Stimulated activated CD4-positive, alpha-beta T cell treated with anti-CD3 and anti-CD28 coated beads, Interleukin-1b, Interleukin-23, amount 100 ng/mL, for 48 hours (primary cell): ENCODE data around the gene TYW1.
"Not testable (repeated sequence)": the region's sequence is repeated elsewhere in the genome, so short reads cannot be mapped to it uniquely, and the experiment has no call there.

Experiments
- DNase-seq: peaks from one replicate; pipeline ENCODE4 v3.0.0-alpha.2; 2020

Gene TYW1

GRCh38 chr7:66996444-66997191 lies at the start of gene TYW1:
TYW1 (plus strand) TSS chr7:66996833; CDS start chr7:66996979, 146 bp downstream.
- DNase-seq = peak; percentile 99

GRCh38 chr7:66948480-66949109 lies 48.0 kb upstream of the TYW1 start:
- DNase-seq = no peak

GRCh38 chr7:66950311-66950710 lies 46.3 kb upstream of the TYW1 start:
- no peak for DNase-seq

- no peak for DNase-seq
These were observed 45.9 kb upstream of the TYW1 start for GRCh38 chr7:66950763-66951162.

GRCh38 chr7:66952343-66953043 lies 44.1 kb upstream of the TYW1 start:
- no peak for DNase-seq

GRCh38 chr7:66953044-66953427 lies 43.6 kb upstream of the TYW1 start:
- DNase-seq = no peak

- DNase-seq = no peak
These were observed 38.9 kb upstream of the TYW1 start for GRCh38 chr7:66957595-66958290.

GRCh38 chr7:66958538-66959350 lies 37.9 kb upstream of the TYW1 start:
- no peak for DNase-seq

GRCh38 chr7:66960192-66960591 lies 36.4 kb upstream of the TYW1 start:
- DNase-seq = no peak

GRCh38 chr7:66961096-66961495 lies 35.5 kb upstream of the TYW1 start:
- no peak for DNase-seq

- no peak for DNase-seq
These were observed 32.2 kb upstream of the TYW1 start for GRCh38 chr7:66964411-66964810.

GRCh38 chr7:66967029-66967428 lies 29.6 kb upstream of the TYW1 start:
- DNase-seq = no peak

- DNase-seq = not testable (repeated sequence)
These were observed 27.6 kb upstream of the TYW1 start for GRCh38 chr7:66969001-66969400.

- DNase-seq = no peak
These were observed 26.3 kb upstream of the TYW1 start for GRCh38 chr7:66970310-66970709.

- DNase-seq = no peak
These were observed 21.5 kb upstream of the TYW1 start for GRCh38 chr7:66974986-66975590.

- not testable (repeated sequence) for DNase-seq
These were observed 18.3 kb upstream of the TYW1 start for GRCh38 chr7:66978312-66978711.

GRCh38 chr7:66979013-66979412 lies 17.6 kb upstream of the TYW1 start:
- not testable (repeated sequence) for DNase-seq

GRCh38 chr7:66980336-66980735 lies 16.3 kb upstream of the TYW1 start:
- not testable (repeated sequence) for DNase-seq

GRCh38 chr7:66989552-66989951 lies 7.1 kb upstream of the TYW1 start:
- not testable (repeated sequence) for DNase-seq

- not testable (repeated sequence) for DNase-seq
These were observed 2.6 kb upstream of the TYW1 start for GRCh38 chr7:66994051-66994450.

GRCh38 chr7:66994691-66995049 lies 2.0 kb upstream of the TYW1 start:
- DNase-seq = peak; percentile 60
